ENCODE measurements around the gene PPAN.

Gene PPAN

DNA sequence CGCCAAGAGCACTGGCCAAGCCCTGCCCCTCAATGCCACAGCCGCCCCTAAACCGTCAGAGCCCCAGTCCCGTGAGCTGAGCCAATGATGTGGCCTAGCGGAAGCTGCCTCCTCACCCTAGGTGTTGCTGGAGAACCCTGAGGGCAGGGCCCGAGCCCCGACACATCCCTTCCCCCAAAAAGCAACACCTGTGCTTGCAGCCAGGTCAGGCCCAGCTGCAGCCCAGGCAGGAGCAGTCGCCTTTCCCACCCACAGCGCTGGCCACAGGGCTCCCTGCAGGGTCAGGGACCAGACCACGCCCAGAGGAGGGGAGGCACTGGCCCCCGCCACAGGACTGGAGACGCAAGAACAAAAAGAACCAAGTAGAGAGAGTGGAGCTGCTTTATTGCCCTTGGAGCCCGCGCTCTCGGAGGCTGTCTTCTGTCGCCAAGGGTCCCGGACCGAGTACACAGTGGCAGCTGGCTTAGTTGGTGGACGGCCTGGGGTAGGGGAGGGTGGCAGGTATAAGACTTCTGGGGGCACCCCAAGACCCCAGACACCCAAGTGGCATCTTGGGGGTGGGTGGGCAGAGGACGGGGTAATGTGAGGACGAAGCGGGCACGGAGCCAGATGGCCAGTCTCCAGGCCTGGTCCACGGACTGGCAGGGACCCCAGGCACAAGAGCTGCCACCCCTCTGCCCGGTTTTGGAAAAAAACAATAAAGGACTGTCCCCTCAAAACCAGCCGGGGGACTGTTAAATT lies 8.7 kb downstream of the PPAN start:
- no peak for DNase-seq

DNA sequence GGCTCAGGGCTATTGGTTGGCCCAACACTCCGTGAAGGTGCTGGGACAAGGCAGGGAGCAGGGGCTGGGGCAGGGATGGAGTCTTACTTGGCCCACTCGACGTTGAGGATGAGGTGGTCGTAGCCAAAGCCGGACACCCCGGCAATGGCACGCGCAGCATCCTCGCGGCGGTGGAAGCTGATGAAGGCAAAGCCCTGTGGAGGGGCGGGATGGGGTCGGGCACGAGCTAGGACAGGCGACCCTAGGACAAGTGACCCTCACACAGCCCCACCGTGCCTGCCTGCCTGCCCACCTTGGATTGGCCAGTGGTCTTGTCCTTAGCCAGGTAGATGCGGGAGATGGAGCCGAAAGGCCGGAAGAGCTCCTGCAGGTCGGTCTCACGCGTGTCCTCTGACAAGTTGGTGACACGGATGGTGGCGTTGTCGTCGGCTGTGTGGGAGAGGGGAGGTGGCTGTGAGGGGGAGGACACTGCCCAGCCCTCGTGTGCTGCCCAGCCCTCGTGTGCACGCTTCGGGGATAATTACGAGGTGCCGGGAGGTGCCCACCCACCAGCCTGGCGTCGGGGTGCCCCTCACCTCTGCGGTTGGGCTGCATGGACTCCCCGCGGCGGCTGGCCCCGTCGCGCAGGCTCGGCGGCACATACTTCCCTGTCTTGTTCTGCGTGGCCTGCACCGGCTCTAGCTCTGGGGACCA lies 9.4 kb downstream of the PPAN start:
- DNase-seq, result no peak

DNA sequence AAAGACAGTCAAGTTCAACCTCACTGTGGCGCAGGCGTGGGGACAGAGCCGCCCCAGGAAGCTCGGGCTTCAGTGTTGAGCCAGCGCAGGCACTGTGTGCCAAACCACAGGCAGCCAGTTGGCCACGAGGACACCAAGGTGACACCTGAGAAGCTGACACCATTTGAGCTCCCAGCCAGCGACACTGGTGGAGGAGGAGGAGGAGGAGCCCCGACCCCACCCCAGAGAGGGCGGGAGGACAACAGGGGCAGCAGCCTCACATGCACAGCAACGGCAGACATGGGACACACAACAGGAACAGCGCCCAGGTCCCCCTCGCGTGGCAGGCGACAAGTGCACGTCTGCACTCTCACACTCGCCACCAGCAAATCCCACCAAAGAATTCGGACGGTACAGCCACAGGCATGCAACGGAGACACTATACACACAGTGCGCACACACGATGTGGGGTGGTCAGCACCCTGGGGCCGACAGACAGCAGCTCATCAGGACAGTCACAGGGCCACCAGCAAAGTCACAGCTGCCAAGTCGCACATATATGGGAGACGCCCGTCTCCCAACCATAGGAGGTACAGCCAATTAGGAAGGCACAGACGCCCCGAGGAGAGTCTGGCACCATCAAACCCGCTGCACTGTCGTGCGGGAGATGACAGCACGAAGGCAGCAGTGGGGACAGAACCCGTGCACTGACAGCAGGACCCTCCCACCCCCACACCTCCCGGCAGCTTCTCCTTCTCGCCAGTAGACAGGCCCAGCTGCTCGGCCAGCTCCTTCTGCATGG lies 10.1 kb downstream of the PPAN start:
- no peak for DNase-seq

DNA sequence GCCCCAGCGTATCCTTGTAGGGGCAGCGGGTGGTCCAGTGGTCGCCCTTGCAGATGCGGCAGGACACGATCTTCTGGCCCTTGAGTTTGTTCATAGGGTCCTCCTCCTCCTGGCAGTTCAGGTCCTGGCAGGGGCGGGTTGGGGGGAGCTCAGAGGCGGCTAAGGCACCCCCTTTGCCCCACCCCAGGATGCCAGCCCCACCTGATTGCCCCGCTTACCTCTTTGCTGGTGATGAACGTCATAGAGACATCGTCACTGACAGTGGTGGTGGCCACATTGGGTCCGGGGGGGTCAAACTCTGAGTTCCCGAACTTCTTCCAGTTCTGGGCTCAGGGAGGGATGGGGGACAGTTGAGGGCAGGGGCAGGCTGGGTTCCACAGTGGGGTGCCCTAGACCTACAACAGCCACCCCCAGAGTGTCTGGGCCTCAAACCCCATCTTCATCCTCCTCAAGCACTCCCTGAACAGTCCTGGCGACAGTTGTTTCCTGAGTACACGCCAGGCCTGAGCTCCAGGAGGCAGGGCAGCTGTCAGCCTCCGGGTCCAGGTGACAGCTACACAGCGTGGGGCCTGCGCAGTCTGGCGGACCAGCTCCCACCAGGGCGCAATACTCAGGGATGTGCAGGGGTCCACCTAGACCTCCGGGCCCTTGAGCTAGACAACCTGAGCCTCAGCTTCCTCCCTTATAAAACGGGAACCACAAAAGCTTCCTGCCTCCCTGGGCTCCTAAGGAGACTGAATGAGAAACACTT lies 10.9 kb downstream of the PPAN start:
- DNase-seq, result no peak

DNA sequence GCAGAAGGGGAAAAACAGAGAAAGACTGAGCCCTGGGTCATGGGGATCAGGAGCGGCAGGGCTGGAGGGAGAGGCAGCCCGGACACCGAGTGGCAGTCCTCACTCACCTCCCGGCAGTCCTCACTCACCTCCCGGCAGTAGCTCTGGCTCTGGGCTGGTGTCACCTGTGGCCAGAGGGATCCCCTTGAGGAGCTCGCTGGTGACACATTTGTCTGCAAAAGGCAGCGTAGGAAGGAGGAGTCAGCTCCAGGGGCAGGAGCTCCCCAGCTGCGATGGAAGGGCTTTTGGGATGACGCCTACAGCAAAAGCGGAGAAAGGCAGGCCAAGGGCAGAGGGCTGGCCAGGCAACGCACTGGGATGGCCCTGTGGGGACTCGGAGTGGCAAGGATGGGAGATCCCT lies 12.8 kb downstream of the PPAN start:
- DNase-seq, result no peak

DNA sequence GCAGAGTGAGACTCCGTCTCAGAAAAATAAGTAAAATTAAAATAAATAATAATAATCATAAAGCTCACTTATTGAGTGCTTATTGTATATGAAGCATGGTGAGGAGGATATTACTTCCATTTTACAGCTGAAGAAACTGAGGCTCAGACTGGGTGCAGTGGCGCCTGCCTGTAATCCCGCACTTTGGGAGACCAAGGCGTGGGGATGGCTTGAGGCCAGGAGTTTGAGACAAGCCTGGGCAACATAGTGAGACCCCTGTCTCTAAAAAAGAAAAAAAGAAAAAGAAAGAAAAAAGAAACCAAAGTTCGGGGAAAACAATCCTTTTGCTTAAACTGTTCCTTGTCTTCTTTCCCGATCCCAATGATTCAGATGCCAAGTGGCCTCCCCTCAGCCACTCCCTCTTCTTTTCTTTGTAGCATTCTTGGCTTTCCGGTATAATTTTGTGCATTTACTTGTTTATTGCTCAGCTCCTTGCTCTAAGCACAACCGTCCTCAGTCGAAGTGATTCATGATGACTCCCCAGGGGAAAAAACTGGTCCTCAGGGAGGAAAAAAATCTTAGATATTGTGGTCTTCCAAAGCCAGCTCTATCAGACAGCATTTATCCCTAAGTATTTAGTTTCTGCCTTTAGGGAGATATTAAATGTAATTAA lies 14.5 kb downstream of the PPAN start:
- no peak for DNase-seq

DNA sequence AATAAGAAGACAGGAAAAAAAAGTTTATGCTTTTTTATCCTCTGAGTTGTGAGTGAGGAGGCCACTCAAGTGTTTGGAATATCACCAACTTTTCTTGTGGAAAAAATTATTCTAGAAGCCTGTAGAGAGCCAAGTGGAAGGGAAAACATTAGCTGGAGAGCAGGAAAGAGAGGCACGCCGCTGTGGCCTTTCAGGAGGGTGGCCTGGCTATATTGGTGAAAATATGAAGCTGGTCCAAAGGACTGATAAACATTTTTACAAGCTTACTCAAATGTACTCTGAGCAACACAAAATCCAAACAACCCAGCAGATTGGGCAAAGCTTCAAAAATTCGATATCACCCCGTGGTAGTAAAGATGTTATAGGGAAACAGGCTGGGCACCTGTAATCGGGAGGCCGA lies 15.9 kb downstream of the PPAN start:
- no peak for DNase-seq

DNA sequence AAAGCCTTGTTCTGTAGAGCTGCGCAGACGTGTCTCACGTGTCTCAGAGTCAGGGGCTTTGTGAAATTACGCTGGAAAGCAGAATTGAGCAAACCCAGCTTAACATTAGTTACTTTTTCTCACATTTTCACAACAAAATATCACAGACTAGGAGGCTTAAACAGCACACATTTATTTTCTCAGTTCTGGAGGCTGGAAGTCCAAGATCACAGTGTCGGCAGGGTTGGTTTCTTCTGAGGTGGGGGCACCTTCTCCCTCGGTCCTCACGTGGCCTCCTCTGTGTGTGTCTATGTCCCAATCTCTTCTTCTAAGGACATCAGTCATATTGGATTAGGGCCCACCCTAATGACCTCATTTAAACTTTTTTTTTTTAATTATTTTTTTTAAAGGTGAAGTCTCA lies 18.3 kb downstream of the PPAN start:
- DNase-seq, result no peak

DNA sequence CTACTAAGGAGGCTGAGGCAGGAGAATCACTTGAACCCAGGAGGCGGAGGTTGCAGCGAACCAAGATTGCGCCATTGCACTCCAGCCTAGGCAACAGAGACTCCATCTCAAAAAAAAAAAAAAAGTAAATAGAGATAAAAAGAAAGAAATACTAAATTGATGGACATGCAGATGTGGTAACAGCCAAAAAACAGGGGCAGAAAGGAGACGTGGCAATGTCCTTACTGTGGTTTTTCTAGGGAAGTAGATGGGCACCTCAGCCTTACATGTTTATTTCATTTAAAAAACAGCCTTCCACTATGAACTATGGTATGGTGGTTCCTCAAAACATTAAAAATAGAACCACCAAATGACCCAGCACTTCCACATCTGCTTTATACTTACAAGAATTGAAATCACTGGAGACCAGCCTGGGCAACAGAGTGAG lies 20.1 kb downstream of the PPAN start:
- DNase-seq, result no peak

DNA sequence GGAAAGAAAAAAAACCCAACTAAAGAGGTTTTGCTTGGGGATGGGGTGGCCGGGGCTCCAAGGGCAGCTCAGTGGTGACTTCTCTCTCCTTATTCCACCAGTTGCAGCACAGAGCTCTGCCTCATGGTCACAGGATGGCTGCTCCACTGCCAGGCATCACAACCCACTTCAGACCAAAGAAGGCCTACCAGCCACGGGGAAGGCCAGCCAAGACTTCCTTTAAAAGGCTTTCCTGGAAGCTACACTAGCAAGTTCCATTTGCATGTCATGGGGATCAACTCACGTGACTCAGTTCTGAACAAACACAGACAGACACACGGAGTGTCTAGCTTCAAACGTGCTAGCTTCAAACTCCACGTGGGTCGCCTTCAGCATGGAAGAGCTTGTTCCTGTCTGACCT lies 26.7 kb downstream of the PPAN start:
- DNase-seq, result no peak

DNA sequence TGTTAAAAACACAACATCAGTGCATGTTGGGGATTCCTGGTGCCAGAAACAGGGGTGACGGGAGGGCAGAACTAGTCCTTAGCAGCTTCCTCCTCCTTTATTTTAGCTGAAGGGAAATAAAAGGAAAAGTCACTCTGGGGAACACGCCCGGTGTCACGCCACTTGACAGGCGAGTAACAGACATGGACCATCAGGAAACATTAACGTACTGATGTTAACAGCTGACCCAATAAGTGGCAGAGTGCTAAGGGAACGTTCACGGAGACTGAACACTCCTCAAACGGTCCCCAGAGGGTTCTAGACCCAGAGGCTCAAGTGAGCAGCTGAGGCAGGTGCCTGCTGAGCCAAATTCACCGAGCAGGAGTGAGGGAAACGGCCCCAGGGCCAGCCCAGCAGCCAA lies 27.4 kb downstream of the PPAN start:
- no peak for DNase-seq

DNA sequence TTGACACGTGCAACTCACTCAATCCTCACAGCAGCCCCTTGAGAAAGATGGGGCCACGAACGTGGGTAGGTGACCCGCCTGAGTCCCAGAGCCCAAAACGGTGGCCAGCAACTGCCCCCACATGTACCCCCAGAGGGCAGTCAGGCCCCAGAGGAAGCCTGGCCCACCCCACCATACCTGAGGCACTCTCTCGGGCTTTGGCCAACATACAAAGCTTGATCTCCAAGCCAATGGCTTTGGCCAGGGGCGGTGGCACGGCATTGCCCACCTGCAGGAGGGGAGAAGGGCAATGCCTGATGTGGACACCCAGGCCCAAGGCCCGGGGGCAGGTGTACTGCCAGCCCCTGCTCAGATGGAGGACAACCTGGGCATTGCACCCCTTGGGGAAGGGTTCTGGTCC lies 27.9 kb downstream of the PPAN start:
- DNase-seq, result no peak

DNA sequence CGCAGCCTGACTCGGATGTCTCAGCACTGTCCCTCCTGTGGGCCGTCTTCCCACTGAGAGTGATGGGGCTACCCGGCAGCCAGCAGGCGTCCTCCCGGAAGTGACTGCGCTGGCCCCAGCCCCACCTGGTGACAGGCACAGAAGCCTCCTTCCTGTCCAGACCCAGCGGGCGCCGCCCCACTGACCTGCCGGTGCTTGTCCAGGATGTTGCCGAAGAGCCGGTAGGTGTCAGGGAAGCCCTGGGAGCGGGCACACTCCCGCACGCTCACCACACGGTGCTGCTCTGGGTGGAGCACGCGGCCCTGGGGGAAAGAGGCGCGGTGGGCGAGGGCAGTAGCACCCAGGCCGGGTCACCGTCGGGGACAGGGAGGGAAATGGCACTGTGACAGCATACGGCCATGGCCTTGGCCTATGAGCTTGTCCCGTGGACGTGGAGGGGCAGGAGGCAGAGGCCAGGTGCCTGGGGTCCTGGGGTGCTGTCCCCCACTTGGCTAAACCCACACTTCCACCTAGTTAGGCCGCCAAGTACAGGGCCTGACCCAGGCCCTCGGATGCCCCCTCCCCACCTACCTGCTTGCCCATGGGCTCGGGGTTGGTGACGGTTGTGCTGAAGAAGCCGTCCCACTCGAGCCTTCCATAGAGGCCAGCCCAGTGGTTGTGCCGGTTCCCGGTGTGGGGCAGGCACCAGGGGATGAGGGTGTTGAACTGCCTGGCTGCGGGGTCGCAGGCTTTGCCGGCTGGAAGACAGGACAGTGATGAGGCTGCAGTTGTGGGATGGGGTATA lies 29.6 kb downstream of the PPAN start:
- DNase-seq, result no peak

DNA sequence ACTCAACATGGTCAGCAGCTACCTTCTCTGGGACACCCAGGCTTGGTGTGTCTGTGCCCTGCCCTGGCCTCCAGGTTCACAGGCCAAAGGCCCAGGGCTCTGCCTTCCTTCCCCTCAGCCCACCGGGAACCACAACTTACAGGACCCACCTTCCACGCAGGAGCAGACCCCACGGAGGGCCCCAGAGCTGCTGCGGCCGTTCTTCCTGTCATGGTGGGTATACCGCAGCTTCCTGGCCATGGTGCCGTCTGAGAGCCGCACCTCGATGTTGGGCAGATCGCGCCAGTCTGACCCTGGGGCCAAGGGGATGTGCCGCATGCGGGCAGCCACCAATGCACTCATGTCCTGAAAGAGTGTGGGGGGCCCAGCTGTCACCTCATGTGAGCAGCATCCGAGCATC lies 30.8 kb downstream of the PPAN start:
- DNase-seq, result no peak

DNA sequence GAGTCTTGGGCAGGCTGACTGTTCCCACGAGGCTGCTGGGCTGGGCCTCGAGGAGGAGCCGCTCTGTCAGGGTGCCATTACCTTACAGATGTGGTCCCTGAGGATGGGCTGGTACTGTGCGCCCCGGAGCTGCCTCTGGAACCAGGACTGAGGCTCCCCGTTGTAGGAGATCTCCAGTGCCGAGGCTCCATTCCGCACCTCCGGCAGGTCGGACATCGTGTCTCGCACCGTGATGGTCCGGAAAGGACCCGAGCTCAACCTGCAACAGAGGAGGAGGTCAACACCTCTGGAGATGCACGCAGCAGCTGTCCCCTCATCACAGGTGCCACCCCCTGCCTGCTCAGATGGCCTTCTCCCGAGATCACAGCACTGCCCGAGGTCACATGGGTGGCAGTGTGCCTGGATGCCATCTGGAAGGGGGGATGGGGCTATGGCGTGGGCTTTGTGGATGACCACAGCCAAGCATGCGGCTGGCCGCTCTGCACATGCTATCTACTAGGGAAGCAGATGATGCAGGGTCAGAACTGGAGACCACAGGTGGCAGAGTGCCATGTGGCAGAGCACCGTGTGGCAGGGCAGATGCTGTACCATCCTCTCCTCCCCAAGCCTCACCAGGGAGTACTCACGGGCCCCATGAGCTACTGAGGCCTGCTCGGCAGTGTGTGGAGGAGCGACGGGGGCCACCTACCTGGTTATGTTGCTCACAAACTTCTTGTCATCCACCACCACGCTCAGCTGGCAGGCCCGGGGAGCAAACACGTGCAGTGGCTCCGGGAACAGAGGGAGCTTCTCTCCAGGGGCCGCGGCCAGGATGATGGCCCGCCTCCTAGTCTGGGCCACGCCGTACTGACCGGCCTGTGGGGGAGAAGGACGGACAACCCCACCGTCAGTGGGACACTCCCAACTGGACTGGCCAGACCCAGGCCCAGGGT lies 31.9 kb downstream of the PPAN start:
- DNase-seq, result no peak

DNA sequence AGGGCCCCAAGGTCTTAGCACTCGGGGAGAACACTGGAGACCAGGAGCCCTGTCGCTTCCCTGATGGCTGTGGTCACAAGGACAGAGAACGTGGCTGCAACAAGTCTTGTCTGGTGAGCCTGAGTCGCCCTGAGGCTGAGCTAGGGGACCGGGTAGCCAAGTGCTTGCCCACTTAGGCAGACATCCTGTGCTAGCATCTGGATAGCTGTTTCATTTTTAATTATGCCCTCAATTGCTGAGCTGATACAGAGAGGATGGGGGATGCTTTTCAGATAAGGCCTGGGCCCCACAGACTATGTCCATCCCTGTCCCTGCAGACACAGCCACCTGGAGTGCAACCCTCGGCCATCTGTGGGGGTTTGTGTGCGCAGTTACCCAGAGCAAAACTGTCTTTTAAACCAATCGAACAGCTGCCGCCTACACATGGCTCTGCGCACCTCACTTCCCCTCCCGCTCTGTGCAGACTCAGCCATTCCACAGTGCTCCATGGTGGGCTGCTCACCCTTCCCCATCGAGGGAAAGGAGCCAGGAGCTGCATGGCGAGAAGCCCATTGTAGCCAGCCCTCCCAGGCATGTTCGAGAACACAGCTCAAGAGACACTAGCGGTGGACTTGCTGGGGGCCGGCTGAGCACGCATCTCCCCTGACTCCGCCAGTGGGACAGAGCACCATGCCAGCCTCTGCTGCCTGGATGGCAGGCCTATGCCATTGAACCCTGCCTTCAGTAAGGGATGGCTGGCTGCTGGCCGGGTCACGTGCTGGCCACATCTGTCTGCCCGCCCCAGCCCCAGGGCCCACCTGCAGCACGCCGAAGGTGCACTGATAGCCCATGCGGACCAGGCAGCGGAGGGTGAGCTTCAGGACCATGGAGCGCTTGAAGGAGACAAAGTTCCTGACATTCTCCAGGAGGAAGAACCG lies 33.0 kb downstream of the PPAN start:
- DNase-seq, result no peak

DNA sequence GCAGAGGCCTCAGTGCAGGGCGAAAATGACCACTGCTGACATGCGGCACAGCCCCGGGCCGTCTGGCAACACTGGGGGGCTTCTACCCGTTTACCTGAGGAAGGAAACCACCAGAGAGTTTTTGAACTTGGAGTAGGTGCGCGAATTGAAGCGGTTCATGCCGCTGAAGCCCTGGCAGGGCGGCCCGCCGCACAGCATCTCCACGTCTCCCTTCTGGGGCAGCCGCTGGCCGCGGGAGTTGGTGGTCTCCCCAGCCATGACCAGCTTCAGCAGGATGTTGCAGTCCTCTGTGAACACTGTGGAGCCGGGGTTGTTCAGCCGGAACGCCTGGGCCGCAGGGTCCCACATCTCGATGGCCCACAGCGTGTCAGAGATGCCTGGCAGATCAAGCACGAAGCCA lies 33.8 kb downstream of the PPAN start:
- DNase-seq, result no peak

DNA sequence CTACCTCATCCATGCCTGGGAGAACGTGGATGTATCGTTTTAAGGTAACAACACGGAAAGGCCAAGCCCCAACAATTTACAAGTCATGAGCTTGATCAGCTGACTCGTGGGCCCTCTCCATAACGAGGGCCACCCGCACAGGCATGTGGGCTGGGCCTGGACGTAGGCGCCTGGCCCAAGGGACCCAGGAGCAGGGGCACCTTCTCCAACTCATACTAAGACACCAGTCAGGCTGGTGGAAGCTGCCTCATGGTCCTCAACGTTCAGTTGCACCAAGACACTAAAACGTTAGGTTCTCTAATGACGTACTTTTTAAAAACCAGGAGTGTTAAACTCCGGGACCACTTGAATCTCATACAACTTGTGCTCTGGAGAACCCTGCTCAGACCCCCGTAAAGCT lies 35.3 kb downstream of the PPAN start:
- no peak for DNase-seq

DNA sequence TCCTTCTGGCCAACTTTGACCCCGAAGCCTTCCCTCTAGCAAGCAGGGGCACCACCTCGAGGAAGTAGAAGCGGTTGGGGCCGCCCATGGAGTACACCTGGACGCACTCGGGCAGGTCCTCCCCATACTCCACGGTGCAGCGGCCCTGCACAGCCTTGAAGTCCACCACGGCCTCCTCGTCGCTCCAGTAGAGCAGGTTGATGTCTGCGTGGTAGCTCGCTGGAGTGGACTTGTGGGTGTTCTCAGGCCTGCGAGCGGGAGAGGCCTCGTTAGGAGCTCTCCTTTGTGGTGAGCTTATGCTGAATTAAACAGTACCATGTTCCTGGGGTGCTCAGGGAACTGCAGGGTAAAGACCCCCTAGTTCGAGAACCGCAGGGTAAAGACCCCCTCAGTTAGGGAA lies 35.8 kb downstream of the PPAN start:
- DNase-seq, result no peak
